IMR-90 (cell line): ENCODE measurements around the gene BRAP.

ENCODE experiments used
- CEBPB ChIP-seq: IDR thresholded peaks from 2 replicates; pipeline ENCODE4 v1.6.1; 2012; ENCODE audit warnings: low read depth, low read length, improper control_type of control experiment
- CTCF ChIP-seq: conservative IDR thresholded peaks from 2 replicates; pipeline ENCODE4 v1.5.1; 2012; ENCODE audit warnings: mild to moderate bottlenecking, low read depth, low read length, improper control_type of control experiment
- POLR2A ChIP-seq: IDR thresholded peaks from 2 replicates; pipeline ENCODE4 v1.6.1; 2012; ENCODE audit warnings: mild to moderate bottlenecking, low read depth, low read length
- RAD21 ChIP-seq: IDR thresholded peaks from 2 replicates; pipeline ENCODE4 v1.6.1; 2012; ENCODE audit warnings: low read length, improper control_type of control experiment
- RCOR1 ChIP-seq: IDR thresholded peaks from 2 replicates; pipeline ENCODE4 v1.6.1; 2012; ENCODE audit warnings: mild to moderate bottlenecking, low read length, improper control_type of control experiment; ENCODE audit not compliant: insufficient replicate concordance
- RFX5 ChIP-seq: IDR thresholded peaks from 2 replicates; pipeline ENCODE4 v1.8.0; 2012; ENCODE audit warnings: low read depth, mild to moderate bottlenecking, low read length, moderate library complexity
- SMC3 ChIP-seq: fragments of 150-350 bp; IDR thresholded peaks from 2 replicates; pipeline ENCODE4 v1.6.1; 2016; ENCODE audit warnings: low read depth, mild to moderate bottlenecking, antibody characterized with exemption, low read length, moderate library complexity
- TF ChIP-seq, protein P1 (sequence below): fragments of 150-350 bp; IDR thresholded peaks from 2 replicates; pipeline ENCODE4 v1.6.1; 2017; ENCODE audit warnings: mild to moderate bottlenecking, antibody characterized with exemption, low read length, low read depth

GRCh38 chr12:111605911-111606766 is 79.6 kb downstream of the BRAP start:
- no peak for TF ChIP-seq RCOR1
- TF ChIP-seq POLR2A: no peak
- TF ChIP-seq CTCF: no peak
- TF ChIP-seq, protein P1, sequence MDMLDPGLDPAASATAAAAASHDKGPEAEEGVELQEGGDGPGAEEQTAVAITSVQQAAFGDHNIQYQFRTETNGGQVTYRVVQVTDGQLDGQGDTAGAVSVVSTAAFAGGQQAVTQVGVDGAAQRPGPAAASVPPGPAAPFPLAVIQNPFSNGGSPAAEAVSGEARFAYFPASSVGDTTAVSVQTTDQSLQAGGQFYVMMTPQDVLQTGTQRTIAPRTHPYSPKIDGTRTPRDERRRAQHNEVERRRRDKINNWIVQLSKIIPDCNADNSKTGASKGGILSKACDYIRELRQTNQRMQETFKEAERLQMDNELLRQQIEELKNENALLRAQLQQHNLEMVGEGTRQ: no peak
- no peak for TF ChIP-seq SMC3
- TF ChIP-seq RFX5: no peak
- no peak for TF ChIP-seq CEBPB
- TF ChIP-seq RAD21: no peak
